Stimulated activated CD4-positive, alpha-beta T cell treated with anti-CD3 and anti-CD28 coated beads, Interleukin-12 subunit alpha, Interleukin-12 subunit beta, amount 100 ng/mL, for 24 hours (primary cell): Measurements from ENCODE around the gene LDB3.

Source experiments
- DNase-seq, 2 experiments: peaks; one replicate each; pipeline ENCODE4 v3.0.0-alpha.2; 2020; ENCODE audit warnings: low read depth in 2 of 2

LDB3 gene

DNA sequence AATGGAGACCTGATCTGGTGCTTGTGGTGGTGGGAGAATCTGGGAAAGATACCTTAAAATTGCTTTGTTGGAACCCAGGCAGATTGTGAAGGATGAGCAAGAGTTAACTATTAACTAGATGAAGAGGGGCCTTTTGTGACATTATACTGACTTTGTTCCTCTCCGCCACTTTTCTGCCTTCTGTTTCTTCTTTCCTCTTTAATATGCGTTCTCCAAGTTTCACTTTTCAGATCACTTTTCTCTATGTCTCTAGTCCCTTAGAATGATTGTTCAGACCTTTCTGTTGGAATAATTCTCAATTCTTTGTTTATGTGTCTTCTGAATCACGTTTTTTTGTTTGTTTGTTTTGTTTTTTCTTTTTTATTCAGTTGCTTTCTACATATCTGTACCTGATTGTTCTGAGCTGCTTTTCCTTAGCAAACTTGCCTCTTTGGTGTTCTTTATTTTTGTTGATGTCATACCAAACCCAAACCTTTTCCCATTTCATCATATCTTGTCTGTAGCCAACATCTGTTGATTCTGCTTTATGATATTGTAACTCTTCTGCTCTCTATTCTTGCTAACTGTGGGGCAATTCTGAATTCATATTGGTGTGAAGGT lies 90.9 kb downstream of the LDB3 start:
- no peak for DNase-seq

DNA sequence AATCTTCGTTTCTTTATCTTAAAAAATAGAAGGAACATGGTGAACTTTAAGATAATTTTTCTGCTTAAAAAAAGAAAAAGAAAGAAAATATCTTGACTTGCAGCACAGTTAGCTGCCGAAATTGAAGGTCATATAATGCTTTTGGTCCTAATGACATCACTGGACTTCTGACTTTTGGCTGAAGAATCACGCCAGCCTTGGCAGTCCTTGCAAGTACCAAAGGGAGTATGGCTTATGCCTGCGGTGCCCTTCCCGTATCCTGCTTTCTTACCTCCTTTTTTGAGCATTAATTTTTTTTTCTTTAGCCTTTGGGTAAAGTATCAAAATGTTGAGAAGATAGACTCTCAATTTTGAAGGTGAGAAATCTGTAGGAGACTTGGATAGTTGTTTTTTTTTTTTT lies 95.1 kb downstream of the LDB3 start:
- DNase-seq: no peak

DNA sequence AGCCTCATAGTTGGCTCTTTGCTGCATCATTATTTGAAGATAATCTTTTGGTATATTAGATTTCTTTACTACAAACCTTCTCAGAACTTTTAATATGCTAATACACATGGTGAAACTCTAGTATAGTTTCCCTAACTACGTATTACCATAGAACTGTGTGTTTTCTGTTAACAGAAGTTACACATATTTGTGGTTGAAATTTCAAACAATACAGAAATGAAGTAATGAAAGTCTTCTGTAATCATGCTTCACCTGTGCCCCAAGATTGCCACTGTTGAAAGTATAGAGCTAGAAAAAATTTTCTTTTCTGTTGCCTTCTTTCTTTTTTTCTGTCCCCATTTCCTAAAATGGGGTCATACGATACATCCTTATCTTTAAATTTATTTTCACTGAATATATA lies 97.2 kb downstream of the LDB3 start:
- no peak for DNase-seq

DNA sequence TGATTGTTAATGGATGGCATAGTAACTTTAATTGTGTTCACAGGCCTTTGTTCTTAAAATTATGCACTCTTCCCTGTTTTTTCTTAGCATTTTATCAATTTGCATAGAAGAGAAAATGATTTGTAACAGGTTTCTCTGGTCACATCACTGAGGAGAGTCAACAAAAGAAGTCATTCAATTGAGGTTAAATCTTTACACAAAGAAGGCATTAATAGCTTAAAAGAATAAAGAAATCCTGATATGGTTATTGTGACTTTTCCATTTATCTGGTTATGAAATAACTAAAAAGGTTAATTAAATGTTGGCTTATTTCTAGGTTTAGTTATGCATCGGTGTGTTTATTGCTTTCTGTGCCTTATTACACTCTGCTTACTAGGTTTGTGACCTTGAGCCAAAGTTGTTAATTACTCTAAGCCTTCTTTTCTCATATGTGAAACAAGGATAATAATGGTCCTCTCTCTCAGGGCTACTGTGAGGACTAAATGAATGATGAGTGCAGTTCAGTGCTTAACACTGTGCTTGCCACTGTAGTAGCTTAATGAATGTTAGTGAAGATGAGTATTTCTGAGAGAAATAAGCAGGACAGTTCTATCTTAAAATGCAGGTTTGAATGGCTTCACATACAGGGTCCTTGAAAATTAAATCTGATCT lies 100.2 kb downstream of the LDB3 start:
- no peak for DNase-seq

DNA sequence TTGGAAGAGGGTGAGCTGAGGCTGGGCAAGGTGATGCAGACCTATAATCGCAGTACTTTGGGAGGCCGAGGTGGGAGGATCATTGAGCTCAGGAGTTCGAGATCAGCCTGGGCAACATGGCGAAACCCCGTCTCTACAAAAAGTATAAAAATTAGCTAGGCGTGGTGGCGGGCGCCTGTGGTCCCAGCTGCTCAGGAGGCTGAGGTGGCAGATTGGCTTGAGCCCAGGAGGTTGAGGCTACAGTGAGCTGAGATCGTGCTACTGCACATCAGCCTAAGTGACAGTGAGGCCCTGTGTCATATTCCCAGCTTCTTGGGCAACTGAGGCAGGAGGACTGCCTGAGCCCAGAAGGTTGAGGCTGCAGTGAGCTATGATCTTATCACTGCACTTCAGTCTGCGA lies 101.7 kb downstream of the LDB3 start:
- DNase-seq: no peak

DNA sequence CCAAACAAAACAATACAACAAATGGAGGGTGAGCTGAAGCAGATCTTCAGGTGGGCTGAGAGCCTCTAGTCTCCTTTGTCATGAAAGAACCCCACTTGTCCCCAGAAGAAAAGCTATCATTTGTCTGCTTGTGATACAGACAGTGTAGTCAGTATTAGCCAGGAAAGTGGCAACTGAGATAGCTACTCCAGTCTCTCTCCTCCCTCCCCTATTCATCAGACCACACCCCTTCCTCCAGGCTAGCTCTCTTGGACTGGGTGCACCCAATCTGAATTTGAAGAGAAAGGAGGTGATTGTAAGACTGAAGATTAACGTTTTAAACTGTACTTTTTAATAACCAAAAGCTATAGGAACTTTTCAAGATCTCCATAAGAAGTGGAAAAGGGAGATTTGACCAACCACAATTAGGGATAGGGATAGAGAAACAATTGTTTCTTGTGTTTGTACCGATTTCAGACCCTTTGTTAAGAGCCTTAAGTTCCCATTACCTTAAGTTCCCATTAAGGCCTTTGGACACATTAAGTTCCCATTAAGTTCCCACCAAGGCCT lies 102.2 kb downstream of the LDB3 start:
- DNase-seq: no peak

DNA sequence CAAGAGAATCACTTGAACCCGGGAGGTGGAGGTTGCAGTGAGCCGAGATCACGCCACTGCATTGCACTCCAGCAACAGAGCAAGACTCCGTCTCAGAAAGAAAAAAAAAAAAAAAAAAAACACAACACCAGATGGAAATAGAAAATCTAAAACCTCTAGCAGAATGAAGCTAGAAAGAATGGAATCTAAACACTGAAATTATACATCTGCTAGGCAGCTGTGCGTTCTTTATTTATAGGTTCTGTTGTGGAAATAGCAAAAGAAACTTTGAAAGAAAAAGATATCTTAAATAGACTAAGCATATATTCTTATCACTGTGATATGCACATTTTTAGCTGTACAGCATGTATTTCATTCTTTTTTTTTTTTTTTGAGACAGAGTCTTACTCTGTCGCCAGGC lies 105.2 kb downstream of the LDB3 start:
- no peak for DNase-seq

DNA sequence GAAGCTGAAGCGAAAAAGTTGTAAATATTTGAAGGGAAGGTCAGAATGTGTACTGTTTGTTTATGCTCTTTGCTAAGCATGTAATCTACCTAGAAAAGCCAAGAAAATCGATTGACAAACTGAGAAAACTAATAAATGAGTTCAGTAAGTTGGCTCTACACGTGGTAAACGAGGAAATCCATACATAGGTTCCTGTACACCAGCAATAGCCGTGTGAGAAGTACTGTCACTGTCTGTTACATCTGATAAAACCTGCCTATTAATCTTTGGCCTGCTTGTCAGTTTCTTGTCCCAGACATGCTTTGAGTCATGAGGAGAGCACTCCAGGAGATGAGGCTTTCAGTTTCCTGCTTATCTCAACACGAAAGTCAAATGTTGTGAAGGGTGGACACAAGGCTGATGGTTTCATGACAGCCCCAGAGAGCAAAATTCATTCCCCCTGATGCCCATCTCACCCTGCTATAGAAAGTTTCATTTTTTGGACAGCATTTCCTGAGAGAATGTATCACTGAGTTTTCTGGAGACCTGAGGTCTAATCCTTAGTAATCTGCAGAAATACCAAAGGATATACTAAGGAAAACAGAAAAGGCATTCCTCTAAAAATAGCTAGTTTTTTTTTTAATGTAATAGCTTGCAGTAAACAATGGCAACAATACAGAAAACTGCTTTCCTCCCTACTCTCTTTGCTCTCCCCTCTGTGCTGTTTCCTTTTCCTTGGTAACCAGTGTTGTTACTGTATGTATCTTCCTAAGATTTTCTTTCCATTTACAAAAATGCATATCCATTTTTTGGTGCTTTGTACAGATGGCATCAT lies 107.0 kb downstream of the LDB3 start:
- no peak for DNase-seq

DNA sequence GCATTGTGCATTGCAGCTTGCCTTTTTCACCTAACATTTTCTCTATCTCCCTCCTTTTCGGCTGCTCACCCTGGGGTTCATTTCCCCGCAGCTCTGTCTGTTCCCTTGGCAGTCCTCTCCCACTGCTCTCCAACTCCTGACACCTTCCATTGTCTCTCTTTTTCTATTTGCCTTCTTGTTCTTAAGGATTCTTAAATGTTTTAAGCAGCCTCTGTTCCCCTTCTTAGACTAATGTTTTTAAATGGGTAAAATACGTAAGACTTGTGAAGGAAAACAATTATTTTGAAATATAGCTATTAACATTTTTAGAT lies 107.5 kb downstream of the LDB3 start:
- no peak for DNase-seq

DNA sequence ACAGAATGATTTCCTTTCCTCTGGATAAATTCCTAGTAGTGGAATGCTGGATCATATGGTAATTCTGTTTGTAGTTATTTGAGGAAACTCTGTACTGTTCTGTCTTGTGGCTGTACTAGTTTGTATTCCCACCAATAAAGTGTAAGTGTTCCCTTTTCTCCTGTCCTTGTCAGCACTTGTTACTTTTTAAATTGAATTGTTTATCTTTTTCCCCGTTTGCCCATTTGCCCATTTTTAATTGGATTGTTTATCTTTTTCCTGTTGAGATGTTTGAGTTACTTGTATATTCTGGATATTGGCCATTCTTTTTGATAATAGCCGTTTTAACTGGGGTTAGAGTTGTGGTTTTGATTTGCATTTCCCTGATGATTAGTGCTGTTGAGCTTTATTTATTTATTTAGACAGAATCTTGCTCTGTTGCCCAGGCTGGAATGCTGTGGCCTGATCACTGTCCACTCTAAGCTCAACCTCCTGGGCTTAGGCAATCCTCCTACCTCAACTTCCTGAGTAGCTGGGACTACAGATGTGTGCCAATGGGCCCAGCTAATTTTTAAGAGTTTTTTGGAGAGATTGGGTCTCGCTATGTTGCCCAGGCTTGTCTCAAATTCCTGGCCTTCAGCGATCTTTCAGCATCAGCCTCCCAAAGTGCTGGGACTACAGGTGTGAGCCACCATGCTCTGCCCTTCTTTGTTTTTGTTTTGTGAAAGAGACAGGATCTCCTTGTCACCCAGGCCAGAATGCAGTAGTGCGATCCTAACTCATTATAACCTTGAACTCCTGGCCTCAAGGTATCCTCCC lies 111.1 kb downstream of the LDB3 start:
- no peak for DNase-seq

DNA sequence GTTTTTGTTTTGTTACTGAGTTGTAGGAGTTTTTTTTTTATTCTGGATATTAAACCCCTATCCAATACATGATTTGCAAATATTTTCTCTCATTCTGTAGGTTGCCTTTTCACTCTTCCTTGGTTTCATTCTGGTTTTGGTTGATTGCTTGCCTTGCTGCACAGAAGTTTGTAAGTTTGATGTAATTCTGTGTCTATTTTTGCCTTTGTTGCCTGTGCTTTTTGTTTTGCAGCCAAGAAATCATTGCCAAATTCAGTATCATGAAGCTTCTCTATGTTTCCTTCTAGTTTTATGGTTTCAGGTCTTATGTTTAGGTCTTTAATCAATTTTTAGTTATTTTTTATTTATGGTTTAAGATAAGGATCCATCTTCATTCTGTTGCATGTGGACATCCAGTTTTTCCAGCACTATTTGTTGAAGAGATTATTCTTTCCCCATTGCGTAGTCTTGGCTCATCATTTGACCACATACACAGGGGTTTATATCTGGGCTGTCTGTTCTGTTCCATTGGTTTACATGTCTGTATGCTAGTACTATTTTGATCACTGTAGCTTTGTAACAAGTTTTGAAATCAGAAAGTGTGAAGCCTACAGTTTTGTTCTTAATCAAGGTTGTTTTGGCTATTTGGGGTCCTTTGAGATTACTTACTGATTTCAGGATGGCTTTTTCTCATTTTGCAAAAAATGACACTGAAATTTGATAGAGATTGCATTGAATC lies 114.5 kb downstream of the LDB3 start:
- DNase-seq: no peak

DNA sequence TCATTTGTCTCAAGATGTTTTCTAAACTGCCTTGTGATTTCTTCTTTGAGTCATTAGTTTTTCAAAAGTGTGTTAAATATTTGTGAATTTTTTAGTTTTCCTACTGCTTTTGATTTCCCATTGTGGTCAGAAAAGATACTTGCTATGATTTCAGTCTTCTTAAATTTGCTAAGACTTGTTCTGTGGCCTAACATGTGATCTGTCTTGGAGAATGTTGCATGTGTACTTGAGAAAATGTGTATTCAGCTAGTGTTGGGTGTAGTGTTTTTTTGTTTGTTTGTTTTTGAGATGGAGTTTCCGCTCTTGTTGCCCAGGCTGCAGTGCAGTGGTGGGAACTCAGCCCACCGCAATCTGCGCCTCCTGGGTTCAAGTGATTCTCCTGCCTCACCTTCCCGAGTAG lies 116.7 kb downstream of the LDB3 start:
- DNase-seq: no peak
